HG03196 (cell line): ENCODE results near the gene VTCN1.
"Not testable (repeated sequence)": the region's sequence is repeated elsewhere in the genome, so short reads cannot be mapped to it uniquely, and the experiment has no call there.

Experiments used
- ATAC-seq: cut with Tn5 transposase; IDR thresholded peaks from one replicate; pipeline ENCODE4 v1.9.1; 2021; ENCODE audit not compliant: unreplicated experiment

The VTCN1 gene

GRCh38 chr1:117210831-117211261 is at the start of gene VTCN1:
TSS of gene VTCN1 (minus strand) at chr1:117210927. CDS start at chr1:117210855, 72 bp downstream.
- no peak for ATAC-seq

- ATAC-seq, result no peak
Measured at GRCh38 chr1:117258791-117259190, 48.1 kb upstream of the VTCN1 start.

GRCh38 chr1:117258075-117258474 is 47.3 kb upstream of the VTCN1 start:
- ATAC-seq, result not testable (repeated sequence)

- ATAC-seq, result no peak
Measured at GRCh38 chr1:117257291-117257690, 46.6 kb upstream of the VTCN1 start.

- no peak for ATAC-seq
Measured at GRCh38 chr1:117250061-117250606, 39.4 kb upstream of the VTCN1 start.

- no peak for ATAC-seq
Measured at GRCh38 chr1:117244971-117245370, 34.2 kb upstream of the VTCN1 start.

- ATAC-seq, result no peak
Measured at GRCh38 chr1:117244306-117244705, 33.6 kb upstream of the VTCN1 start.

- no peak for ATAC-seq
Measured at GRCh38 chr1:117241512-117241911, 30.8 kb upstream of the VTCN1 start.

- ATAC-seq, result no peak
Measured at GRCh38 chr1:117240547-117240946, 29.8 kb upstream of the VTCN1 start.

GRCh38 chr1:117239467-117239866 is 28.7 kb upstream of the VTCN1 start:
- no peak for ATAC-seq

GRCh38 chr1:117237726-117238381 is 27.1 kb upstream of the VTCN1 start:
- ATAC-seq, result no peak

- ATAC-seq, result no peak
Measured at GRCh38 chr1:117235863-117236465, 25.2 kb upstream of the VTCN1 start.

GRCh38 chr1:117232531-117232930 is 21.8 kb upstream of the VTCN1 start:
- no peak for ATAC-seq

- no peak for ATAC-seq
Measured at GRCh38 chr1:117231748-117232373, 21.1 kb upstream of the VTCN1 start.

- ATAC-seq, result no peak
Measured at GRCh38 chr1:117231312-117231711, 20.6 kb upstream of the VTCN1 start.

GRCh38 chr1:117229217-117229616 is 18.5 kb upstream of the VTCN1 start:
- ATAC-seq, result no peak

- no peak for ATAC-seq
Measured at GRCh38 chr1:117225931-117226330, 15.2 kb upstream of the VTCN1 start.

GRCh38 chr1:117216718-117217117 is 6.0 kb upstream of the VTCN1 start:
- no peak for ATAC-seq

GRCh38 chr1:117215733-117216462 is 5.2 kb upstream of the VTCN1 start:
- no peak for ATAC-seq

GRCh38 chr1:117215019-117215418 is 4.3 kb upstream of the VTCN1 start:
- ATAC-seq, result no peak

GRCh38 chr1:117213046-117213445 is 2.3 kb upstream of the VTCN1 start:
- no peak for ATAC-seq
